Muscle of leg (tissue), 11 donors: ENCODE data around the gene STPG1. TPM values are rescaled to one million over a fixed set of nuclear protein-coding genes. Genes with fewer than 3 reads are reported as not detected.
A peak's percentile ranks its signal among the peaks of the same experiment; 100 is the strongest.

Source experiments
- DNase-seq: peaks from one replicate; pipeline ENCODE4 v3.0.0; 2013
- H3K27ac ChIP-seq: one replicate; pipeline ENCODE4 v1.5.1; 2013; ENCODE audit warnings: mild to moderate bottlenecking, low read length, control low read depth
- H3K27me3 ChIP-seq: one replicate; pipeline ENCODE4 v1.6.1; 2013; ENCODE audit warnings: low read length; ENCODE audit not compliant: control insufficient read depth, insufficient read depth
- H3K36me3 ChIP-seq: one replicate; pipeline ENCODE4 v1.6.1; 2013; ENCODE audit warnings: low read length; ENCODE audit not compliant: control insufficient read depth, insufficient read depth
- H3K4me1 ChIP-seq: one replicate; pipeline ENCODE4 v1.6.1; 2013; ENCODE audit warnings: low read length; ENCODE audit not compliant: control insufficient read depth, insufficient read depth
- H3K4me3 ChIP-seq: one replicate; pipeline ENCODE4 v1.5.1; 2013; ENCODE audit warnings: low read length, control low read depth
- H3K9me3 ChIP-seq: replicated peaks from 2 replicates; pipeline ENCODE4 v1.6.1; 2013; ENCODE audit warnings: low read depth, low read length; ENCODE audit not compliant: control insufficient read depth
- WGBS: methylation state at CpG from one replicate; pipeline ENCODE4 v1.1.5; 2013; ENCODE audit warnings: missing lambda C conversion rate; ENCODE audit not compliant: insufficient coverage; 5-methylcytosine and 5-hydroxymethylcytosine counted together
- polyA plus RNA-seq, 8 donors: library from polyadenylated mRNA; unstranded; fragments of 120-200 nt; gene quantifications; one replicate each; pipeline versions ENCODE4 v1.2.1 to v1.2.3, GENCODE V29; 2013; ENCODE audit warnings: inconsistent platforms in 1 of 8, low replicate concordance in 1 of 8; ENCODE audit not compliant: insufficient read length in 8 of 8, insufficient read depth in 1 of 8
- total RNA-seq: library from RNA; stranded (reverse); fragments of 120-200 nt; gene quantifications from one replicate; pipeline ENCODE4 v1.2.4, GENCODE V29; 2013

Gene STPG1
- total and polyA plus RNA-seq, 9 donors = 0.94 to 2.5 (median 1.4) TPM

DNA sequence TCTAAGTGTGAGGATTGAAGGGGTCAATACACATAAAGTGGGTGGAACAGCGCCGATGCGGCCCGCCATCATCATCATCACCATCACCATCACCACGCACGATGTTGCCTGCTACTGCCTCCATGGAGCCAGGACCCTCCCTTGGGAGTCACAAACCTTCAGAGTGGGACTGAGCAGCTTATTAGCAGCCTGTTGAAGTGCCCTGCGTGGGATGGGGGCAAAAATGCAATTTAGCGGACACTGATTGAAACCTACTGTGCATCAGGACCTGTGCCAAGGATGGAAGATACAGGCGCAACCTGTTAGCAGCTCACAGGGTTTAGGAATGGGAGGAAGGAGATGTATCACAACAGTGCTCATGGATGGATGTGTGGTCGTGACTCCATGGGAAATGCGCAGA, 26.7 kb downstream of the STPG1 start:
- Histone ChIP-seq H3K4me1 (peaks cover 15% of the 10 kb centered on the region), H3K27me3 (no peaks in the 10 kb centered on the region), H3K4me3 (no peak overlapping the region), H3K36me3 (peaks cover 4% of the 10 kb centered on the region), H3K9me3 (no peaks in the 10 kb centered on the region), H3K27ac (no peak overlapping the region)
- no peak for DNase-seq
- 90% methylated on average over 7 of the region's 11 CpGs for WGBS

DNA sequence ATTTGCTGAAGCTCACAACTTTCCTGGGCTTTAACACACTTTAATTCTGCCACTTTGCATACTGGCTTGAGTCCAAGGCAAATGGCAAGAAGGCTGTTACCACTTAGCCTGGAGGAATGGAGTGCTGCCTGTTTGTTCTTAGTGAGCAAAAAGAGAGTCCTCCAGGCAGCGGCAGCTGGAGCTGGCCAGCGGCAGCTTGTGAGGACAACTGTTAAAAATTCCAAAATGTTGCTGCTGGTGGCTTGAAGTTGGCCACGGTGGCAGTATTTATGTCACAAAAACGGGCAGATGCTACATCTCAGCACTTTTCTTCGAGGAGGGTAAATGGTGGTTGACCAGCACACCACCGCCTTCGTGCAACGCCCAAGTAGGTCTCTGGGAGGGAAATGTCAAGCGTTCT, 27.3 kb downstream of the STPG1 start:
- DNase-seq = peak; percentile 33
- WGBS = 84% methylated on average over 9 of the region's 9 CpGs
- no peak overlapping the region for H3K27ac ChIP-seq
- no peaks in the 10 kb centered on the region for H3K27me3 ChIP-seq
- H3K36me3 ChIP-seq = peaks cover 4% of the 10 kb centered on the region
- H3K4me1 ChIP-seq = peaks cover 12% of the 10 kb centered on the region
- H3K9me3 ChIP-seq = no peaks in the 10 kb centered on the region
- no peak overlapping the region for H3K4me3 ChIP-seq

DNA sequence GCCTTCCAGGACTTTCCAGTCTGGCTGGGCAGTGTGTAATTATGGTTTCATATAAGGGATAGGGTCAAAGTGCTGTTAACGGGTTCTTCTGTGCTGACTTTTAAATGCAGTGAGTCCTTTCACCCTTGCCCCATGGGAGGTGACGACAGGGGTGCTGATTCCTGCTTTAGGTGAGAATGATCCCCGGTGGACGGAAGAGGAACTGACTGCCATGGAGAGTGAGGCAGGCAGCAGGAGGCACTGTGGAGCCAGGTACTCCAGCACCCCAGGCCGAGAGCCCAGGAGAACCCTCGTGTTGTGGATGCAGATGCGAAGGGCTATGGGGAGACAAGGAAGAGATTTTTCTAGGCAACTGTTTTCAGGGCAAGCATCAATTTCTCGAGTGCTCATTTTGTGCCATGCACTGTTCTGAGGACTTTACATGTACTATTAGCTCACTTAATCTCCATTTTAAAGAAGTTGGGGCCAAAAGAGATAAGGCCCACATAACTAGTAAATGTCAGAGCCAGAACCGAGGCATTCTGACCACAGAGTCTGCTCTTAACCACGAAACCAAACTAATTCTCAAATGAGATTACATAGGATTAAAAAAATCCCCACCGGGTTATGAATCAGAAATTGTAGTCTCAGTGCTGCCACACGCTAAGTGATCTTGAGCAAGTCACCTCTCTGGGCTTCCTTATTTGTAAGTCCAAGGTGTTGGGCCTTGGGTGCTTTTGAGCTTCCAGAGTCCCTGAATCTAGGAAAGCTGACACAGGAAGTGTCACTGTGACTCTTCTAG, 28.2 kb downstream of the STPG1 start:
- peaks cover 12% of the 10 kb centered on the region for H3K4me1 ChIP-seq
- H3K27ac ChIP-seq = no peak overlapping the region
- no peaks in the 10 kb centered on the region for H3K9me3 ChIP-seq
- no peak overlapping the region for H3K4me3 ChIP-seq
- 85% methylated on average over 8 of the region's 12 CpGs for WGBS
- peaks cover 4% of the 10 kb centered on the region for H3K36me3 ChIP-seq
- DNase-seq = no peak
- H3K27me3 ChIP-seq = no peaks in the 10 kb centered on the region

DNA sequence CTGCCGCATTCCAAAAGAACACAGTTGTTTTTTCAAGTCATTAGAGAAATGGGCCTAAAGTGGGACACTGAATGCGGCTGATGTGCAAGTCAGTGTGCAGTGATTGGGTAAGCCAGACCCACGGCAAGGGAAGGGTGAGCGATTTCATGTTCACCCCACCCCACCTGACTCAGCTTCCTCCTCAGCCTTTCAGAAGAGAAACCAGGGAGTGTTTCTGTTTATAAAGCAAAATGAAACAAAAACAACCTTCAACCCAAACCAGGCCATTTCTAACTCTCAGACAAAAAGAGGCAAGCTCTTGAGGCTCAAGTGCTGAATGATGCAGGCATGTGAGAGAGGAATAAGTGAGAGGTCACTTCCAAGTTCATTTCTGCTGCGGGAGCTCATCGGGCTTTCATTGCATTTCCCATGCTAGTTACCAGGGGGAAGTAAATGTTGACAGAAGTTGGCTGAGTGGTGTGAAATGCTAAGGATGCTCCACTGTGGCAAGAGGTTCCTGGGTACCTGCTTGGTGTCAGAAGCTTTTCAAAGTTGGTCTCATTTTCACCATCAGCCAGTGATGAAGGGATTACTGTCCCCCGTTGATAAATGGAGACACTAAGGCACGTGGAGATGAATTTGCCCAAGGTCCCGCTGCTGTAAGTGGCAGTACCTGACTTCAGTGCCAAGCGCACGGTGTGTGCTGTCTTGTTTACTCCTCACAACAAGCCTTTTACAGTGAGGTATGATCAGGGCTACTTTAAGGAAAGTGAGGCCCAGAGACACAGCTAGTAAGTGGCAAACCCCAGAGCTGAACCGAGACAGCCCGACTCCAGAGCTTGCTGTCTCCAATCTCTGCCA, 29.1 kb downstream of the STPG1 start:
- peaks cover 4% of the 10 kb centered on the region for H3K36me3 ChIP-seq
- H3K4me3 ChIP-seq = no peak overlapping the region
- WGBS = 82% methylated on average over 6 of the region's 13 CpGs
- DNase-seq = peak; percentile 26
- no peak overlapping the region for H3K27ac ChIP-seq
- no peaks in the 10 kb centered on the region for H3K9me3 ChIP-seq
- peaks cover 12% of the 10 kb centered on the region for H3K4me1 ChIP-seq
- H3K27me3 ChIP-seq = no peaks in the 10 kb centered on the region

DNA sequence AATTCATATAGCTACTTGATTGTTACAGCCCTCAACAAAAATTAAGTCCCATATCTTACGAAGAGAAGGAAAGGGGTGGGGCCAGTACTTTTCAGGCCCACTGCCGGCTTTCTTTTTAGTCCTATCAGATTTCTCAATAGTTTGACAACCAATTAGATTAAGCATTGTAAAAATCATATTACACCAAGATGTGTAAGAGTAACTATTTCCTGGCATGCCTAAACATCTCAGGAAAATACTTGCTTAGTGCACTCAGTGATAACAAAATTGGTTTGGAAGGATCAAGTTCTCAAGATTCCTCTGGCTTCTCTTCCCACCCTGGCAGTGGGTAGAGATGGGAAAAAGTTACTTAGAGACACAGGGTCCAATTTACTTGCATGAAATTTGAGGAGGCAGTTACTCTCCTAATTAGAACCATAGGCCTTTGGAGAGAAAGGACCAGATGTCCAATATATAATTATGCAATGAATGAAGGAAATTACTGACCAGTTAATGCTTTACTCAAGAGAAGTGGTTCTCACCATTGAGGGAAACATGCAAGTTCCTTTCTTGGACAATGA, 30.1 kb downstream of the STPG1 start:
- Histone ChIP-seq H3K9me3 (no peaks in the 10 kb centered on the region), H3K4me1 (peaks cover 12% of the 10 kb centered on the region), H3K27ac (no peak overlapping the region), H3K4me3 (no peak overlapping the region), H3K27me3 (no peaks in the 10 kb centered on the region), H3K36me3 (no peaks in the 10 kb centered on the region)
- DNase-seq = no peak
- no CpG with 5 or more reads among the region's 2 CpGs for WGBS

DNA sequence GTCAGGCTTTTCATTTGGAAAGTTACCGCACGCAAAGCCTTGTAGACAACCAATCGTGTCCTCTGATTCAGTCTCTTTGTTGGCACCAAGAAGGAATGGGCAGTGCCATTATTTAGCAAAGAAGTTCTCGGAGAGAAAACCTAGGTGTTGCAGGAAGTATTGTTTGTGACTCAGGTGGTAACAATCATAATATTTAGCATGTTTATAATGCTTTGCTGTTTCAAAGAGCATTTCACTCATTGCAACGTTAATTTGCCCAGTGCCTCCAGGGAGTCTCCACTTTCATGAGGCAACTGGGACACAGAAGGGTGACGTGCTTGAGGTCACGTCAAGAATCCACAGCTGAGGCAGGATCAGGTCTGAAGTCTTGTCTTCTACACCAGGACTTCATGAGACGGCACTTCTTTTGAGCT, 31.4 kb downstream of the STPG1 start:
- no peaks in the 10 kb centered on the region for H3K9me3 ChIP-seq
- 83% methylated on average over 4 of the region's 8 CpGs for WGBS
- H3K27ac ChIP-seq = no peak overlapping the region
- H3K4me1 ChIP-seq = peaks cover 12% of the 10 kb centered on the region
- no peak overlapping the region for H3K4me3 ChIP-seq
- H3K36me3 ChIP-seq = no peaks in the 10 kb centered on the region
- DNase-seq = no peak
- no peaks in the 10 kb centered on the region for H3K27me3 ChIP-seq

DNA sequence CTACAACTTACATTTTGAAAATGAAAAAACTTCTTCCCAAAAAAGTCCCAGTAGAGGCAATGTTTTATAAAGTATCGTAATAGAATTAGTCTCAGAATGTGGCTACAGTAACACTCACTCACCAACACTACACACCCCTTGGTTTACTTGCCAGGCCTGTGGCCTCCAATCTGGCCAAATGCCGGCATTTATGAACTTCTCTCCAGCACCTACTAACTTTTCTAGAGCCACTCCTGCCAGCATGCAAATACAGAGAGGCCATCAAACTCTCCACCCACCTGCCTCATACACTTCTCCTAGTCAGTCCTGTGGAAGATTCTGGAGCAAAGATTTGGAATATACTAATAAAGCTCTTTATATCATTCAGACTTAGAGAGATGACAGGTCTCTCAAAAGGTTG, 32.3 kb downstream of the STPG1 start:
- no peak overlapping the region for H3K27ac ChIP-seq
- no peaks in the 10 kb centered on the region for H3K27me3 ChIP-seq
- no peak overlapping the region for H3K4me3 ChIP-seq
- H3K9me3 ChIP-seq = no peaks in the 10 kb centered on the region
- H3K4me1 ChIP-seq = peaks cover 6% of the 10 kb centered on the region
- no peak for DNase-seq
- 100% methylated on average over 1 of the region's 2 CpGs for WGBS
- H3K36me3 ChIP-seq = no peaks in the 10 kb centered on the region

DNA sequence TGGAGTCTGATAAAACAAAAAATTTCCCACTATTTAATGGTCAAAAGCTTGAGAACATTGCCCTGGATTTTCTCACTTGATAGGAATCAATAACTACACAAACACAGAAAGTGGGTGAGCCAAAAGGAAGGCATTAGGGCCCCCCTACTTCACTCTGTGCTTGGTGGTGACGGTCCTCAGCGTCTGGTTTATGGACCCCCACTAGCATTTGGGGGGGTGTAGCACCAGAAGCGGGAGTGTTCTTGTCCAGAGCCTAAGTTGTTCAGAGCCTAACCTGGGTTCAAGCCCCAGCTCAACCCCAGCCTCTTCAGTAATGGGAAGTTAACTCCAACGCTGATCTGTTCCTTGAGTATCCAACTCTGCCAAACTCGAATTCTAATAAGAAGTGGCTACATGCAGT, 33.1 kb downstream of the STPG1 start:
- H3K27me3 ChIP-seq = no peaks in the 10 kb centered on the region
- no peak for DNase-seq
- H3K9me3 ChIP-seq = no peaks in the 10 kb centered on the region
- H3K36me3 ChIP-seq = no peaks in the 10 kb centered on the region
- WGBS = 90% methylated on average over 2 of the region's 5 CpGs
- H3K4me3 ChIP-seq = no peak overlapping the region
- no peak overlapping the region for H3K27ac ChIP-seq
- H3K4me1 ChIP-seq = peaks cover 4% of the 10 kb centered on the region

DNA sequence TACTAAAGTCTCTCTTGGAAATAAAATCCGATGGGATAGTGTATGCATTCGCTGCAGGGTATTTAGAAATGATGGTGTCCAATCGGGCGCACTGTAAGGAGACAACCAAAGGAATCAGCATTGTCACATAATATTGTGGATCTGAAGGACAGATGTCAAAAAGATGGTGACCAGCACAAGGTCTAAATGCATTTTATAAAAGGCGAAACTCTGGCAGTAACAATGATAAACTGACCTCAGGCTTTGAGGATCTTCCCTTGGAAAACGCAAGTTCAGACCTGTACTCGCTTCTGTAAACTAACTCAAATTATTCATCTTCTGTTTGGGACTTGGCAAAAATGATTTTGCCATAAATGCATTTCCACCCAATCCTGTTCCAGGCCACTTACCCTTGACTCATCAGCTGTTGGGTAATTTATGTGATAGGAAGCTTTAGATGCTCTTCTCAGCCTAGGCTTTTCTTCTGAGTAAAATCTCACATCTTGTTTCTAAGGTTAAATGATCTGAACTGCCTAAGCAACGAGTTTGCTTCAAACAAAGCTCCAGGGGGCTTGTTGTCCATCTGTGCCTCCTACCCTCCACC, 33.8 kb downstream of the STPG1 start:
- no peak for DNase-seq
- Histone ChIP-seq H3K27me3 (no peaks in the 10 kb centered on the region), H3K4me1 (peaks cover 4% of the 10 kb centered on the region), H3K9me3 (no peaks in the 10 kb centered on the region), H3K4me3 (no peak overlapping the region), H3K36me3 (no peaks in the 10 kb centered on the region), H3K27ac (no peak overlapping the region)
- 84% methylated on average over 7 of the region's 8 CpGs for WGBS
